ENCODE results near the gene ARHGEF4. TPM values are rescaled to one million over a fixed set of nuclear protein-coding genes. Genes with fewer than 3 reads are reported as not detected.

The ARHGEF4 gene
- total RNA-seq, 1 donor from 2014 or later: 4.8 TPM

GRCh38 chr2:131042148-131042775 is 205.5 kb downstream of the ARHGEF4 start:
- Mint-ChIP-seq H3K27me3 (ENCODE audit: low read depth, unreplicated experiment) (peaks cover 13% of the 10 kb centered on the region), H3K27ac (ENCODE audit: unreplicated experiment) (no peak overlapping the region), H3K9me3 (ENCODE audit: unreplicated experiment) (no peaks in the 10 kb centered on the region), H3K4me3 (ENCODE audit: unreplicated experiment) (no peak overlapping the region), H3K36me3 (ENCODE audit: low read depth, unreplicated experiment) (no peaks in the 10 kb centered on the region), H3K4me1 (ENCODE audit: low read depth, unreplicated experiment) (peaks cover 5% of the 10 kb centered on the region)
- H4K20me1 ChIP-seq (ENCODE audit: insufficient read depth, low read length): peaks cover 34% of the 10 kb centered on the region
- H3K9ac ChIP-seq (ENCODE audit: low read length): no peak overlapping the region
- H3K4me1 ChIP-seq (ENCODE audit: insufficient read depth, low read length): no peaks in the 10 kb centered on the region
- peaks cover 3% of the 10 kb centered on the region for H3K27me3 ChIP-seq (ENCODE audit: insufficient read depth, low read length)
- no peak overlapping the region for H3K4me2 ChIP-seq (ENCODE audit: low read length)
- TF ChIP-seq CTCF (IDR thresholded peaks at IDR 0.05; ENCODE audit: insufficient read depth, low read depth, low read length): no peak
- TF ChIP-seq EZH2 (IDR thresholded peaks at IDR 0.05; ENCODE audit: insufficient read depth, low read length): no peak
- no peaks in the 10 kb centered on the region for H3K9me3 ChIP-seq (ENCODE audit: insufficient read depth, low read depth, low read length)
- no peaks in the 10 kb centered on the region for H3K79me2 ChIP-seq (ENCODE audit: insufficient read depth, low read length)
- H3K27ac ChIP-seq (ENCODE audit: low read depth, low read length): no peak overlapping the region
- H3K36me3 ChIP-seq (ENCODE audit: insufficient read depth, low read length): peaks cover 2% of the 10 kb centered on the region
- FAIRE-seq: no peak
- H3K4me3 ChIP-seq (ENCODE audit: insufficient read depth, low read depth, low read length): no peak overlapping the region
- DNase-seq (ENCODE audit: low read depth): no peak
- H2AFZ ChIP-seq (ENCODE audit: low read depth, low read length): no peak overlapping the region

- no peak overlapping the region for H2AFZ ChIP-seq (ENCODE audit: low read depth, low read length)
- H3K27me3 ChIP-seq (ENCODE audit: insufficient read depth, low read length): peaks cover 3% of the 10 kb centered on the region
- no peak for FAIRE-seq
- no peak overlapping the region for H3K9ac ChIP-seq (ENCODE audit: low read length)
- no peaks in the 10 kb centered on the region for H3K79me2 ChIP-seq (ENCODE audit: insufficient read depth, low read length)
- H4K20me1 ChIP-seq (ENCODE audit: insufficient read depth, low read length): peaks cover 38% of the 10 kb centered on the region
- H3K9me3 ChIP-seq (ENCODE audit: insufficient read depth, low read depth, low read length): no peaks in the 10 kb centered on the region
- no peak overlapping the region for H3K4me3 ChIP-seq (ENCODE audit: insufficient read depth, low read depth, low read length)
- no peak overlapping the region for H3K27ac ChIP-seq (ENCODE audit: low read depth, low read length)
- Mint-ChIP-seq H3K36me3 (ENCODE audit: low read depth, unreplicated experiment) (peaks cover 3% of the 10 kb centered on the region), H3K4me1 (ENCODE audit: low read depth, unreplicated experiment) (peaks cover 5% of the 10 kb centered on the region), H3K9me3 (ENCODE audit: unreplicated experiment) (no peaks in the 10 kb centered on the region), H3K4me3 (ENCODE audit: unreplicated experiment) (no peak overlapping the region), H3K27me3 (ENCODE audit: low read depth, unreplicated experiment) (peaks cover 4% of the 10 kb centered on the region), H3K27ac (ENCODE audit: unreplicated experiment) (no peak overlapping the region)
- no peaks in the 10 kb centered on the region for H3K4me1 ChIP-seq (ENCODE audit: insufficient read depth, low read length)
- no peak for DNase-seq (ENCODE audit: low read depth)
- no peak overlapping the region for H3K4me2 ChIP-seq (ENCODE audit: low read length)
- TF ChIP-seq EZH2 (IDR thresholded peaks at IDR 0.05; ENCODE audit: insufficient read depth, low read length) (no peak), CTCF (IDR thresholded peaks at IDR 0.05; ENCODE audit: insufficient read depth, low read depth, low read length) (no peak)
- H3K36me3 ChIP-seq (ENCODE audit: insufficient read depth, low read length): peaks cover 3% of the 10 kb centered on the region
These were observed 206.7 kb downstream of the ARHGEF4 start for GRCh38 chr2:131043199-131044074.

Data from astrocyte (in vitro differentiated cells and primary cell).